ENCODE data around the gene GRIP2. TPM values are rescaled to one million over a fixed set of nuclear protein-coding genes. Genes with fewer than 3 reads are reported as not detected.
A peak's percentile ranks its signal among the peaks of the same experiment; 100 is the strongest.

GRIP2 gene
- total RNA-seq, 1 experiment from 2014 or later = 0.43 TPM

DNA sequence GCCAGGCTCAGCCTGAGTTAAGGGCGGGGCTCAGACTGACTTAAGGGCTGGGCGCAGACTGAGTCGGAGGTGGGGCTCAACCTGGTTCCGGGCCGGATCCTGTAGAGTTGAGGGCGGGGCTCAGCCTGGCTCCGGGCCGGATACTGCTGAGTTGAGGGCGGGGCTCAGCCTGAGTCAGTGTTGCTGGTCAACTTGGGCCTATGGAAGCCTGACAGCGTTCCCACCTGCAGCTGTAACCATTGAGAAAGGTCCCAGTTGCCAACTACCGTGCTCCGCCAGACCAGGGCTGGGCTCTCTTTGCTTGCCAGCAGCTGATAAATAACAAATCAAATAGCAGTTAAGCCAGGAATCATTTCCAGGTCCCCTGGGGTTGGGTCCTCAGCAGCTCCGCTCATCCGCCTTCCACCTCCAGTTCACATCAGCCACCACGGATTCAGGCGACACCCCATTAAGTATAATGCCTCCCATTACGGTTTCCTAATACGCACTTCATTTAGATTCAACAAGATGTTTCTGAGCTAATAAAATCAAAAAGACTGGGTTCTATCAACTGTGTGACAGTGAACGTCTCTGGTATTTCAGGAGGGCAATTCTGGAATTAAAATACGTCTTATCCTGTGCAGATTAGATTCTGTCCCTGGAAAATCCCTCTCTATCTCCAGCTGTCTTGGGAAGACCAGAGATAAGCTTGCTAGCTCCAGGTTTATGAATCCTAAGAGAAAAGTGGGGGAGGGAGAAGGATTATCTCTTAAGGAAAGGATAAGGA lies 7.3 kb downstream of the GRIP2 start:
- Histone ChIP-seq H3K36me3 (ENCODE audit: insufficient read depth, low read length, poor library complexity, severe bottlenecking) (no peaks in the 10 kb centered on the region), H3K4me3 (ENCODE audit: low read depth, low read length, poor library complexity, severe bottlenecking) (no peak overlapping the region), H3K27me3 (replicated peaks; ENCODE audit: insufficient read depth, low read depth, low read length, poor library complexity) (no peaks in the 10 kb centered on the region), H3K9me3 (ENCODE audit: low read depth, low read length, poor library complexity, severe bottlenecking) (no peaks in the 10 kb centered on the region), H3K4me1 (ENCODE audit: insufficient read depth, low read length, poor library complexity, severe bottlenecking) (peaks cover 52% of the 10 kb centered on the region), H3K27ac (ENCODE audit: low read depth, low read length, poor library complexity, severe bottlenecking) (peak overlapping the region; percentile 14)
- intact Hi-C loops (cut with micrococcal nuclease; ENCODE audit: unreplicated experiment) = no loop called here
- TF ChIP-seq, protein P1, sequence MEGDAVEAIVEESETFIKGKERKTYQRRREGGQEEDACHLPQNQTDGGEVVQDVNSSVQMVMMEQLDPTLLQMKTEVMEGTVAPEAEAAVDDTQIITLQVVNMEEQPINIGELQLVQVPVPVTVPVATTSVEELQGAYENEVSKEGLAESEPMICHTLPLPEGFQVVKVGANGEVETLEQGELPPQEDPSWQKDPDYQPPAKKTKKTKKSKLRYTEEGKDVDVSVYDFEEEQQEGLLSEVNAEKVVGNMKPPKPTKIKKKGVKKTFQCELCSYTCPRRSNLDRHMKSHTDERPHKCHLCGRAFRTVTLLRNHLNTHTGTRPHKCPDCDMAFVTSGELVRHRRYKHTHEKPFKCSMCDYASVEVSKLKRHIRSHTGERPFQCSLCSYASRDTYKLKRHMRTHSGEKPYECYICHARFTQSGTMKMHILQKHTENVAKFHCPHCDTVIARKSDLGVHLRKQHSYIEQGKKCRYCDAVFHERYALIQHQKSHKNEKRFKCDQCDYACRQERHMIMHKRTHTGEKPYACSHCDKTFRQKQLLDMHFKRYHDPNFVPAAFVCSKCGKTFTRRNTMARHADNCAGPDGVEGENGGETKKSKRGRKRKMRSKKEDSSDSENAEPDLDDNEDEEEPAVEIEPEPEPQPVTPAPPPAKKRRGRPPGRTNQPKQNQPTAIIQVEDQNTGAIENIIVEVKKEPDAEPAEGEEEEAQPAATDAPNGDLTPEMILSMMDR (conservative IDR thresholded peaks at IDR 0.05; ENCODE audit: low read depth, low read length) = no peak
- no peak for TF ChIP-seq EZH2 (IDR thresholded peaks at IDR 0.05; ENCODE audit: borderline replicate concordance, low read depth, low read length, poor library complexity, severe bottlenecking)
- BruUV-seq (replicated peaks) = no TSS peak
- POLR2A ChIA-PET (ENCODE audit: low non-redundant PET) = no interaction called here
- DNase-seq (ENCODE audit: low spot score) = peak; percentile 71
- CTCF ChIA-PET = no interaction called here

DNA sequence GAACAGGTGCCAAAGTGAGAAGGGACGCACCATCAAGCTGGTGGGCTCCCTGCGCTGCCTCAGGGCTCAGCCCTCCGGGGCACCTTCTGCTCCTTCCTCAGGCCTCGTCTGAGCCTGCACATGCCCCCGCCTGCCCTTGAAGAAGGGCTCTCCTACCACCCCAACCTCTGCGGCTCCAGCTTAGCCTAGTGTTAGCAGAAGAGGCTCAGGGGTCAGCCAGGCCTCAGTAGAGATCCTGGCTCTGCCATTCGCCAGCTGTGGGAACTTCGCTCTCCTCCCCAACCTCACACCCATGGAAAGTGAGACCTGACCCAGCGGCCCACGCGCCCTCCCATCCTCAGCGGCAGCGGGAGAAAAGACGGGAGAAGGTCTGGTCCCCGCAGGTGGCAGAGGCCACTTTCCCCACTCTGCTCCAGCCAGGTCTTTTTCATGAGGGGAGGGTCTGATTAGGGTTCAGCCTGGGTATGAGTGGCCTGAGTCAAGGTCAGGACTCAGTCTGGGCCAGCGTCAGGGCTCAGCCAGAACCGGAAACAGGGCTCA lies 8.2 kb downstream of the GRIP2 start:
- BruUV-seq (replicated peaks) = no TSS peak
- no peaks in the 10 kb centered on the region for H3K9me3 ChIP-seq (ENCODE audit: low read depth, low read length, poor library complexity, severe bottlenecking)
- TF ChIP-seq, protein P1 (conservative IDR thresholded peaks at IDR 0.05; ENCODE audit: low read depth, low read length) = no peak
- no peak for TF ChIP-seq EZH2 (IDR thresholded peaks at IDR 0.05; ENCODE audit: borderline replicate concordance, low read depth, low read length, poor library complexity, severe bottlenecking)
- ChIA-PET CTCF (no interaction called here), POLR2A (ENCODE audit: low non-redundant PET) (no interaction called here)
- no peak overlapping the region for H3K4me3 ChIP-seq (ENCODE audit: low read depth, low read length, poor library complexity, severe bottlenecking)
- no peak for DNase-seq (ENCODE audit: low spot score)
- no peak overlapping the region for H3K27ac ChIP-seq (ENCODE audit: low read depth, low read length, poor library complexity, severe bottlenecking)
- intact Hi-C loops (cut with micrococcal nuclease; ENCODE audit: unreplicated experiment) = no loop called here
- H3K4me1 ChIP-seq (ENCODE audit: insufficient read depth, low read length, poor library complexity, severe bottlenecking) = peaks cover 45% of the 10 kb centered on the region
- H3K27me3 ChIP-seq (replicated peaks; ENCODE audit: insufficient read depth, low read depth, low read length, poor library complexity) = no peaks in the 10 kb centered on the region
- H3K36me3 ChIP-seq (ENCODE audit: insufficient read depth, low read length, poor library complexity, severe bottlenecking) = no peaks in the 10 kb centered on the region

DNA sequence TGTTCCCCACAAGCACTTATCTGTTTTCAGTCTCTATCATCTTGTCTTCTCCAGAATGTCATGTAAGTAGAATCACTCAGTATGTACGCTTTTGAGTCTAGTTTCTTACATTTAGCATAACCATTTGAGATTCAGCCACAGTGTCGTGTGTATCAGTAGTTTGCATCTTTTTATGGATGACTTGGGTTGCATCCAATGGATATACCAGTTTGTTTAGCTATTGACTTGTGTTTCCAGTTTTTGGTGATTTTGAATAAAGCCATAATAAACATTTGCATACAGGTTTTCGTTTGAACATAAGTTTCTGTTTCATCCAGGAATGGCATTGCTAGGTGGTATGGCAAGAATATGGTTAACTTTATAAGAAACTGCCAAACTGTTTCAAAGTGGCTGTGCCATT lies 12.1 kb downstream of the GRIP2 start:
- TF ChIP-seq, protein P1 (conservative IDR thresholded peaks at IDR 0.05; ENCODE audit: low read depth, low read length) = no peak
- no peak for TF ChIP-seq EZH2 (IDR thresholded peaks at IDR 0.05; ENCODE audit: borderline replicate concordance, low read depth, low read length, poor library complexity, severe bottlenecking)
- no peak for DNase-seq (ENCODE audit: low spot score)
- Histone ChIP-seq H3K27me3 (replicated peaks; ENCODE audit: insufficient read depth, low read depth, low read length, poor library complexity) (no peaks in the 10 kb centered on the region), H3K4me1 (ENCODE audit: insufficient read depth, low read length, poor library complexity, severe bottlenecking) (peaks cover 10% of the 10 kb centered on the region), H3K4me3 (ENCODE audit: low read depth, low read length, poor library complexity, severe bottlenecking) (no peak overlapping the region), H3K36me3 (ENCODE audit: insufficient read depth, low read length, poor library complexity, severe bottlenecking) (no peaks in the 10 kb centered on the region), H3K9me3 (ENCODE audit: low read depth, low read length, poor library complexity, severe bottlenecking) (no peaks in the 10 kb centered on the region), H3K27ac (ENCODE audit: low read depth, low read length, poor library complexity, severe bottlenecking) (no peak overlapping the region)
- ChIA-PET POLR2A (ENCODE audit: low non-redundant PET) (no interaction called here), CTCF (no interaction called here)
- BruUV-seq (replicated peaks) = no TSS peak
- intact Hi-C loops (cut with micrococcal nuclease; ENCODE audit: unreplicated experiment) = no loop called here
